ENCODE results near the gene PARP8.
"Not testable (repeated sequence)": the region's sequence is repeated elsewhere in the genome, so short reads cannot be mapped to it uniquely, and the experiment has no call there.

PARP8 gene

DNA sequence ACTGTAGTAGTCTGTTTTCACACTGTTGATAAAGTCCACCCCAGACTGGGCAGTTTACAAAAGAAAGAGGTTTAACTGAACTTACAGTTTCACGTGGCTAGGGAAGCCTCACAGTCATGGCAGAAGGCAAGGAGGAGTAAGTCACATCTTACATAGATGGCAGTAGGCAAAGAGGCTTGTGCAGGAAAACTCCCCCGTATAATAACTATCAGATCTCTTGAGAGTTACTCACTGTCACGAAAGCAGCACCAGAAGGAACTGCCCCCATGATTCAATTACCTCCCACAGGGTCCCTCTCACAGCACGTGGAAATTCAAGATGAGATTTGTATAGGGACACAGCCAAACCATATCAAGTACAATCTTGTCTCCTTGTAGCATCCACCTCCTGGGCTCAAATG lies 21.1 kb downstream of the PARP8 start:
- DNase-seq (ENCODE audit: low read depth) = no peak

DNA sequence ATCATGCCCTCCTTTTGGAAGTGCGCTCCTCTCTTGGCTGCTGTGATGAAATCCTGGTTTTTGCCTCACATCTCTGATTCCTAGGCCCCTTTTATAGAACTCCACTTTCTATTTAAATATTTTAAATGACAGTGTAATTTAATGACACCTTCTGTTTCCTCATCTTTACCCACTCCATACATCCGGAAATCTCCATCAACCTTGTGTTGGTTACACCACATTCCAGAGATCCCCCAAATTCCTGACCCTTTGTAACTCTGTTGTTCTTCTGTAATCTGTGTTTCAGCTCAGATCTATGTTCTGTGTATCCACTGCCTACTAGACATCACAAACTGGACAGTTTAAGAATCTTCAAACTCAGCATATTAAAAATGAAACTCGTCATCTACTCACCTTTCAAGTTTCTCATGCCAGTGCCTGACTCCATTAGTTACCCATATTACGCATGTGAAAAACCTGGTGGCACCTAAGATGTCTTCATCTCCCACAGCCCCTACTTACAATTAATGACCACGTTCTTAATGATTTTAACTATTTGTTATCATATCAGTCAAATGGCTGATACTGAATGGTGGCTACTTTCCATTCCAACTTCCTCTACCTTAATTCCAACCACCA lies 25.1 kb downstream of the PARP8 start:
- DNase-seq (ENCODE audit: low read depth) = no peak

DNA sequence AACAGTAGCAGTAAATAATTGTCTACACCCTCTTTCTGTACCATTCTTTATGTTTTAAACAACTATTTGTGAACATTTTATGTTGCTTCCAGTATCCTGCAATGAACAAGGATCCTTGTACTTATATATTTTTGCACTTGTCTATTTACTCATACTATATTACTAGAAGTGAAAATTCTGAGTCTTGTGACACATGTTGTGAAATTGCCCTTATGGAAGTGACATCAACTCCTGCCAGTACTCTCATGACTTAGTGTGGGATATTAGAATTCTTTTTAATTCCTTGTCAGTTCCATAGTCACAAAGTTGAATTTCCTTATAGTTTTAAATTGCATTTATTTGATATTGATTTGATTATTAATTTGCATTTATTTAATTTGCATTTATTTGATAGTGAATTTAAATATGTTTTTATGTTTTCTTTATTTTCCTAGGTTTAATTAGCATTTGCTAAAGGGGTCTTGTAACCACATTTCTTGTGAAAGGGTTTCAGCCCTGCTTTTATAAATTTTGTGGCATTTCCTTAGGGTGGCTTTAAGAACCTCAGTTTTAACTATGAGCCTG lies 27.7 kb downstream of the PARP8 start:
- no peak for DNase-seq (ENCODE audit: low read depth)

DNA sequence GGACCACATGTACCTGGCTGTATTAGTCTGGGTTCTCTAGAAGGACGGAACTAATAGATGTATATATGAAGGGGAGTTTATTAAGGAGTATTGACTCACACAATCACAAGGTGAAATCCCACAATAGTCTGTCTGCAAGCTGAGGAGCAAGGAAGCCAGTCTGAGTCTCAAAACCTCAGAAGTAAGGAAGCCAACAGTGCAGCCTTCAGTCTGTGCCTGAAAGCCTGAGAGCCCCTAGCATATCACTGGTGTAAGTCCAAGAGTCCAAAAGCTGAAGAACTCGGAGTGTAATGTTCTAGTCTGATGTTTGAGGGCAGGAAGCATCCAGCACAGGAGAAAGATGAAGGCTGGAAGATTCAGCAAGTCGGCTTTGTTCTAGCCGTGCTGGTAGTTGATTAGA lies 28.2 kb downstream of the PARP8 start:
- not testable (repeated sequence) for DNase-seq (ENCODE audit: low read depth)

DNA sequence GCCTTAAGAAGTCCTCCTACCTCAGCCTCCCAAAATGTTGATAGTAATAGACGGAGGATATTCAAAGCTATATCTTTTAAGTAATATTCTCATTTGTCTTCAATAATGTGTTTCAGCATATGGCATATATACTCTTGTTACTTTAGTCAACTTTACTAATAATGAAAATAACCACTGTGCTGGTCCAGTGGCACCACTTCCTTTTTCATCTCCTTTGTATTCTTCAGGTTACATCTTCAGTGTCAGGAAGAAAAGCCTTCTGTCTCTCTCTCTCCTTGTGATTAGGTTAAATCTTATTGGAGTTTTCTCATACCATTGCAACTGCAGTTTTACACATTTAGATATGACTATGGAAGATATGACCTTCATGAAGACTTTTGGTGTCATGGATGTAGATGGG lies 31.3 kb downstream of the PARP8 start:
- DNase-seq (ENCODE audit: low read depth) = no peak

DNA sequence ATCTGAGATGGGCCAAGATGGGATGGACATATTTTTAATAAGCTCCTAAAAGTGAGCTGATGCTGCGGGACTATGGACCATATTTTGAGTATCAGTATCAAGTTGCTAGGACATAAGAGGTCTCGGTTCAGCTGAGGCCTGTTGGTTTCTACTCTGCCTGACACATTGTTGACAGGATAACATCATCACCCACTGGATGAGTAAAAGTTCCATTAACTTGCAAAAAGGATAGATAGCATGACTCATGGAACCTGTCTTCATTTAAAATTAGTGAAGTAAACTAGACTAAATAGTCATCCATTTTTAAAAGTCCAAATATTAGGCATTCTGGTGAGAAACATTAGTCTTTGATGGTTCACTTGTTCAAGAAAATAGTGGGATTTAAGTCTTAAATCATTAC lies 33.3 kb downstream of the PARP8 start:
- no peak for DNase-seq (ENCODE audit: low read depth)

DNA sequence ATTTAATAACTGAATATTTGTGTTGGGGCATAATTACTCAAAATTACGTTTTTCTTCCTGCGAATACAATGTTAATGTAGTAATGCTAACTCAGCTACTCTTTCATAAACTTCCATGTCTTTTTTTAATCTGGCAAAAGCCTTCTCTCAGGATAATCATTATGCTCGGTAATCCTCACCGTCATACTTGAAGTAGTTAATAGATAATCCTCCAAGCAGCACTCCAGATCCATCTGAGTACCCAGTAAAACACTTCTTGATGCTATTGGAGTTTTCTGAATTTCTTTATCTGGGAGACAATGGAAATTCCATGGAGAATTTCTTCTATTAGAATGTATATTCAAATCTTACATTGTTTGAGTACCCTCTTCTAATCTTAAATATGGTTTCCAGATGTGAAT lies 34.3 kb downstream of the PARP8 start:
- no peak for DNase-seq (ENCODE audit: low read depth)

DNA sequence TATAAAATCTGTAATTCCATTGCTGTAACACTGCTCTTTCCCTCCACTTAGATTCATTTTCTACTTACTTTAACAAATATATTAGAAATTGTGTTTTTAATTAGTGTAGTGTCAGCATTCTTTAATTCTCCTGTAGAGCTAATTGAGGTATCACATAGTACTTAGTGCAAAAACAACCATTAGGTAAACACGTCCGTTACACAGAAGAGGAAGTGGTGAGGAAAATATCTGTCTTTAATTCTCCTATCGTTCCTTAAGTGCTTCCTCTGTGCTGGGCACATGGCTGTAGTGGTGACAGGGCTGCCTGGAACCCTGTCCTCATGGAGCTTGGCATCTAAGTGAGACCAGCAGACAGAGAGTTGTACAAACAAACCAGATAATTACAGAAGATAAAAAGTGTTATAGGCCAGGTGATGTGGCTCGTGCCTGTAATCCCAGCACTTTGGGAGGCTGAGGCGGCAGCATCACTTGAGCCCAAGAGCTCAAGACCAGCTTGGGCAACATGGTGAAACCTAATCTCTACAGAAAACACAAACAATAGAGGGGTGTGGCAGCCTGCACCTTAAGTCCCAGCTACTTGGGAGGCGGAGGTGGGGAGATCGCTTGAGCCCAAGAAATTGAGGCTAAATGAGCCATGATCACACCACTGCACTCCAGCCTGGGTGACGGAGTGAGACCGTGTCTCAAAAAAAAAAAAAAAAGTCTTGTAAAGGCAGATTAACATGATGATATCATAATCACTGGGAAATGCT lies 36.4 kb downstream of the PARP8 start:
- DNase-seq (ENCODE audit: low read depth) = no peak

DNA sequence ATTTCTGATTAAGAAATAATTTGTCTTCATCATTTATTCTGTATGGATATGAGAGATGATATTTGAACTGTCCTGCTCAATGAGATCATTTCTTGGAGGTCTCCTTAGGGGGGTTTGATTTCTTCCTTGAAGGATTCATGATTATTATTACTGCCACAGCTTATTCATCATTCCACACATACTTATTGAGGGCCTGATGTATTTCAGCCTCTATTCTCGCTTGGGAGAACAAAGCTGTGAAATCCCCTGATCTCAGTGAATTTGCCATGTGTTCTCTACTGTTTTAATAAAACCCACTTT lies 36.9 kb downstream of the PARP8 start:
- DNase-seq (ENCODE audit: low read depth) = no peak

DNA sequence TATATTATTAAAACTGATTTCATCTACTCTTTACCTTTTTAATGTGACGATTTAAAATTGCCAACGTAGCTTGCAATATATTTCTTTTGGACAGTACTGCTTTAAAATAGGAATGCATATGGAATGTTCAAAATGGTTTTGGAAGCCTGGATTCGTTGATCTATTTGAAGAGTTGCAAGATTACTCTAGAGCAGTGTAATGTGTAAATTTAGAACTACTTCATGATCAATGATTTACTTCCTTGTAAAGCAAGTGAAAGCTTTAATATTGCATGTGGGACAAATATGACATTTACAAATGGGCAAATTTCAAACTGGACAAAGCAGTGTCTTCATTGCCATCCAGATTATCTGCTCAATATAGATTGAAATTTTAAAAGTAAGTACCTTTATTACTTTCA lies 38.3 kb downstream of the PARP8 start:
- DNase-seq (ENCODE audit: low read depth) = no peak

DNA sequence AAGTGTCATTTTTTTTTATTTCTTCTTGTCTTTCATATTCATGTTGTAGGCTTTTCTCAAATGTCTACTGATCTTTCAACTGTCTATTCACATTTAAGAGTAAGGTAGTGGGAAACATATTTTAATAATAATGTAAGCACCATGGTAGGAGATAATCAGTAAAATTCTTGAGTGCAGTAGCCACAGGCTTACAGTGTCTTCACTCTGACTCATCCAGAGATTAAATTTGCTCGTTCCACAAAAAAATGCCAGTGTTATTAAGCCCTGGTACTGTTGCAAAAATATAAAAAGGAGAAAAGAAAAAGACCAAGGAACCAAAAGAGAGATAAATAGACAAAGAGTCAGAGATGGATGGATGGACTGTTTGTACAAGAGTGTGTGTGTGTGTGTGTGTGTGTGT lies 43.0 kb downstream of the PARP8 start:
- no peak for DNase-seq (ENCODE audit: low read depth)

DNA sequence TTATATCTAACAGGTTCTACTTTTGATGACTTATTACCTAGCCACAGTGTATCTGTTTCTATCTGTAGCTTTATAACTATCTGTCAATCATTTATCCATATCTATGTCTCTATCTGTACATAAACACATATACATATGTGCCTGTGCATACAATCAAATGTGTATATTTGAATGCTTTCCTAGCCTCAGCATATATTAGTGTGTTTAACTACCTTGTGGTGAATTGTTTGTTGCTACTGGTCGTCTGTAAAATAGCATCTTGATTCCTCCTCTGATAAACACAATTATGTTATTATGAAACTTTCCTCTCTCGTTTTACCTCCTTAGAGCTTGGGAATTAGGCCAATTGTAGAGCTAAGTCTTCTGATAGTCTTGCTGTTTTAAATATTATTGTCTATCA lies 44.4 kb downstream of the PARP8 start:
- DNase-seq (ENCODE audit: low read depth) = no peak

DNA sequence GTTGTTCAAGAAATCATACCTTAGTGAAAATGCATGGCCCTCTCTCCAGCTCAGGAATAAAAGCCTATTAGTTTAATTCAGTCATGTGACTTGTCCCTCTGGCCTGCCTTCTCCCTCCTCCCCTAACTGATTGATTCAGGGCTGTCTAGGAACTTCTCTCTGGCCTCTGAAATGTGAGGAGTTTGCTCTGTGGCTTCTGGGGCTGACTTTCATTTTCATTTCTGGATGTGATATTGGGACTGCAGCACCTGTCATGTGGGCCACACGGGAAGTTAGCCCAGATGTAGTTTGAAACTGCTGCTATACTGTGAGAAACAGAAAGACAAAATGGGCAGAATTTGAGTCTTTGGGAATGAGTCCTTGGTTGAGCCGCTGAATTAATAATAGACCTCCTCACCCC lies 44.8 kb downstream of the PARP8 start:
- no peak for DNase-seq (ENCODE audit: low read depth)

DNA sequence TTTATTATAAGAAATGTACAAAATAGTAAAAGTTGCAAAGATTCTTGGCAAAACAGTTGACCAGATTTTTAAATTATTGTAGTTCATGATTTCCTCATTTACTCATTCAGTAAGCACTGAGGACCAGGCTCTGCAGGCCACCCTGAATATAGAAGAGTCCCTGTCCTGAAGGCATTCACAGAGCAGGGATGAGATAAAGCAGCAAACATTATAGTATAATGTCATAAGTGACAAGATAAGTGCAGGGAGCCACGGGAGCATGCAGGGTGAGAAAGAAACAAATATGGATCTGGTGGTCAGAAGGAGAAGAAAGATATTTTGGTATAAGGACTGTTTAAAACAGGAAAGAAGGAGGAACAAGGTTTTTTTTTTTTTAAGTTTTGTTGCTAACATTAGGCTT lies 46.0 kb downstream of the PARP8 start:
- DNase-seq (ENCODE audit: low read depth) = no peak

DNA sequence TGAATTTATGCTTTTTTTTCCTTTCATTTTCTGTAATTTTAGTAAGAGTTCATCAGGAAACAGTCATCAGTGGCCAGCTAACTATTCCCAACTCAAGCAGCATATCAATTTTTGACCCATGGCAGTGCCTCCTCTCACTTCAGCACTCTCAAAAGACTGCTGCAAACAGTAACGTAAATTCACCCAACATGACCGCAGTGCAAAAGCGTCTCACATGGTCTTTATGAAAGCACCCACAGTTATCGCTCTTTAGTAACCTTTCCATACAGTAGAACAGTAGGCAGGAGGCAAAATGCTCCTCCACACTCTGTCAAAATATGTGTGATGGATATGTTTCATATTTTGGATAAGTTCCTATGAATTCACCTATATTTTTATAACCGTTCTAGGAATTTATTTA lies 48.6 kb downstream of the PARP8 start:
- DNase-seq (ENCODE audit: low read depth) = no peak

DNA sequence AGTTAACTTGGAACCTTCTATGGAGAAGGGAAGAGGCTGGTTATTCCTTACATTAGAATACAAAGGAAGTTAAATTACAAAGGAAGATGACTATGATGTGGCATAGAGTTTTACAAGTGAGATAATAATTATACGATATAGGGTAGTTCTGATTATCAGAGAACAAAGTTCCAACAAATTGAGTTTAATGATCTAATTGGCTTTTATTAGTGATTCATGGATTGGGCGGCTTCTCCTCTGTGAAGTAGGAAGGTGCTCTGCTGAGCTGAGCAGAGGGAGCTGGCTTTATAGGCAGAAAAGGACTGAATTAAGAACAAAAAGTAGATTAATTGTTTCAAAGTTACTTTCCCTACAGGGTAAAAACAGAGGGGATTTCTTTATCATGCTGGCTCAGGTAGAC lies 49.7 kb downstream of the PARP8 start:
- no peak for DNase-seq (ENCODE audit: low read depth)

DNA sequence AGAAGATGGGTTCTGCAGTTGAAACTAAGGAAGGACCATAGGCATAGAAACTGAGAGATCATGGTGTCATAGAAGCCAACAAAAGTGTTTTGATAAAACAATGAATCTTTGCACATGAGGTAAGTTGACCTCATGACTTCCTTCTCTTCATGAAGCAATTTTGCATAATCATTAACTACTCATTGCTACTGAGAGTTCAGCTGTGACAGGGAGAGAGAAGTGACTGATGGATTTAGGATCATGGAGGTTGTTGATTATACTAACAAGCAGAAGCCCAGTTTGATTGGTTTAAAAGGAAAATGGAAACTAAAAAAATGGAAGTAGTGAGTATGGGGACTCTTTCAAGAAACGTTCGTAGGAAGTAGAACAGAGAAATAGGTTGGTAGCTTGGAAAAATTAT lies 51.2 kb downstream of the PARP8 start:
- DNase-seq (ENCODE audit: low read depth) = no peak

DNA sequence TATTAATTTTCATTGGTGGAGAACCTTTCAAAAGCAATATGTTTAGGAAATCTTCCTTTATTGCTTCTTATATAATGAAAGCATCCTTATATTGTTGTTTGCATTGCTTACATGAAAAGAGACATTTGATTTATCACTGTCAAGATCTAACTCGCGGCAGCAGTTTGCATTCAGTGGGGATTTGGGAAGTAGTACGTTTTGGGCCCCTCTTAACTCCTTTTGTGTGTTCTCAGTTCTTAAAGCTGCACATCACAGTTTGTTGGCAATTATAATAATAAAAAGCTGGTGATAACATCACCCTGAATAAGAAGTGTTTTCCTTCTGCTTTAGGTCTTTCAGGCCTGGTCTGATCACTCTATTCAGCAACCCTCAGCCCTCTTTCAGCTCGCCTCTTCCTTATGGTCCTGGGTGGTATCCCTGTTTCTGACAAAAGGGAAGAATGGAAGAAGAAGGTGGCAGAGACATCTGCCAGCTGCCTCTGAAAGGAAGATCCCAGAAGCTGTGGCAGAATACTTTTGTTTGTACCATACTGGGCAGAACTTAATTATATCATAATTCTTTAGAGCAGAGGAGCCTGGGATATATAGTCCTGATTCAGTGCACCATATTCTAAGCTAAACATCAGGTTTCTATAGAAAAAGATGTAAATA lies 53.7 kb downstream of the PARP8 start:
- DNase-seq (ENCODE audit: low read depth) = no peak

DNA sequence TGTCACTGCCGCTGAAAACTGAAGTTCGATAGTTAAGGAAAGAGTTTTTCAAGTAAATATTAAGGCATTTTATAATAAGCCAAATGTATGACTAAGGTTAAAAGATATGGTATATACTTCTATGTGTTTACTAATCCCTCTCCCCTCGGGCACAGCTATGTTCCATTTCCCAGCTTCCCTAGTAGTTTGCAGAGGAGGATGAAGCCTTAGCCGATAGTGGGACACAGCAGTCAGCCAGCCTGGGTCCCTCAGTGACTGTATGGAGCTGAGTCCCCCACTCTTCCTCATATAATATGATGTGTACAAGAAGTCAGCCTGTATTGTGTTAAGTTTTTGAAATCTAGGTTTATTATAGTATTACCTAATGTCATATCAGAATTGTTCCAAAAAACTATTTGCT lies 55.8 kb downstream of the PARP8 start:
- no peak for DNase-seq (ENCODE audit: low read depth)

DNA sequence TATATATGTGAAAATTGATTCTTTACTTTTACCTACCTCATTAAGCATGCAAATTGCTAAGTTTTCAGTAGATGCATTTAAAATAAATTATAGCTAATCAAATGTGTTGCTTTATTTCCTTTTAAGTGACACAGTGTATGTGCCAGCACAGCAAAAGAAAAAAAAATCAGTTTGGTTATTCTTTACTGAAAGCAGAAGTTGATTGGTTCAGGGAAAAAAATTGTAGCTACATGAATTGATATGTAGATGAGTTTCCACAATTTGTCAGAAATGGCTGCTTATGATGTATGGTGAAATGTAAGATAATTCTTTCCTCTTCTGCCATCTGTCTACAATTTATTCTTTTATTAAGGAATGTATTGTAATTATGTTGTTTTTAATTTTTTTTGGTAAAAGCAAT lies 57.8 kb downstream of the PARP8 start:
- DNase-seq (ENCODE audit: low read depth) = no peak

DNA sequence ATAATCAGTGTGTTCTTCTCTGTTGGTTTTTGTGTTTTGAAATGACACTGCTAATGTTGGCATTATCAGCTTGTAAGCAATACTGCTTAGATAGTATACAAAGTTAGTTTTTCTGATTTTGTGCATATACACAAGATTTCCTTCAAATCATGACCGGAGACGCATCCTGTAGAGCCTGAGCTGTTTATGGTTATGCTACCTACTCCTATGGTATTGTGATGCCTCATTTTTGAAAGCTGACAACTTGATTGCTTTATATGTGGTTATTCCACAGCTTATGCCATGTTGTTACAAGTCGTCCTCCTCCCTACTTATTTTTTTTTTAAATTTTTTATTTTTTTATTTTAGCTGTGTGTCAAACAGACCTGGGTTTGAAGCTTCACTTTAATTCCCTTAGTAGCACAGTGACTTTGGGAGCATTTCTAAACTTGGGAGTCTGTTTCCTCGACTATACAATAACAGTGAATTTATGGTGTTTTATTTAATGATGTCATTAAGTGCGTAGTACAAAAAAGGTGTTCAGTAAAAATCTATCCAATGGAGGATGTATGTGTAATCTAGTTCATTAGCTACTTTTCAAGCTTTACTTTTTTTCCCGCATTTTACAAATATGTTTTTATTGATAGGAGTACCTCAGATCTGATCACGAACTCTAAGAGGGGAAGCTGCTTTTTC lies 59.5 kb downstream of the PARP8 start:
- no peak for DNase-seq (ENCODE audit: low read depth)

DNA sequence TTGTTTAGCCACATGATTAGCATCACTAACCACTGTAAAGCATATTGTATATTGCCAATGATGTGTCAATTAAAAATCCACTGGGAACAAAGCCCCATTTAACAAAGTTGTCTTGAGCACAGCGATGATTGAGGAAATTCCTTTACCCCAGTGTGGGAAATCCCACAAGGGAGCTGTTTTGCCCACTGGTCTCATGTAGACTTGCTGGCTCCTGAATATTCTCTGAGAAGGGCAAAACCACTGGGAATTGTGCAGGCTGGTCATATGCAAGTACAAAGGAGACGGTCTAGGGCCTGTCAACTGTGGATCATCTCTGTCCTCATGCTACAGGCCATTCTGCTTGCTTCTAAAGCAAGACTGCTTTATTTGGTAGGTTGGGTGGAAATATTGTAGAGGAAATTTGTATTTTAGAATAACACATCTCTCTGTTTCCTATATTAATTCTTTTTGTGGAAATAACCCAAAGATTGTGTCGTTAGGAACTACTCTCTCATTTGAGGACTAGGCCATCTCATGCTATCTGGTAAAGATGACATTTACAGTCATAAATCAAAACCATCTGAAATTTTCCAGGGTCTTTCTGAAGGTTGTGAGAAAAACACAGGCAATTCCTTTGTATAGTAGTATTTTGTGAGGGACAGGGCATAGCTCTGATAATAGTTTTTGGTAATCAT lies 60.2 kb downstream of the PARP8 start:
- DNase-seq (ENCODE audit: low read depth) = no peak

DNA sequence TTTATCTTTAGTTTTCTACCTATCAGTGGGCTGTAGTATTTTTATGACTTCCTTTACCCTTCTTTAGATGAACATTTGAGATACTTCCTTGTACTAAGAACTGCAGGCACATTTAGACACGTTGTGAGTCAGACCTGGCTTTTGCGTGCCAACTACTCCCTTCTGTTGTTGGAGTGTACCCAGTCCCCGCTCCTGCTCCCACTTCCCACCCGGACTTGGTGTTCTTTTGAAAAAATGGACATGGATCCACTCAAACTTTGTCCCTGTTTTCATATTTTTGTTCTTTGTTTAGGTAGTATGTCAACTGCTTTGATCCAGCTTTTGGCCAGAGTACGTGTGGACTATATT lies 60.7 kb downstream of the PARP8 start:
- no peak for DNase-seq (ENCODE audit: low read depth)

Measured in stimulated activated CD8-positive, alpha-beta memory T cell treated with anti-CD3 and anti-CD28 coated beads, Interleukin-15, amount 100 ng/mL, for 1 hour (primary cell).